HG03432 (cell line): Measurements from ENCODE around the gene BTNL8.

ENCODE experiments used
- ATAC-seq: cut with Tn5 transposase; IDR thresholded peaks from one replicate; pipeline ENCODE4 v1.9.1; 2021; ENCODE audit warnings: mild to moderate bottlenecking, moderate library complexity; ENCODE audit not compliant: unreplicated experiment

The BTNL8 gene

DNA sequence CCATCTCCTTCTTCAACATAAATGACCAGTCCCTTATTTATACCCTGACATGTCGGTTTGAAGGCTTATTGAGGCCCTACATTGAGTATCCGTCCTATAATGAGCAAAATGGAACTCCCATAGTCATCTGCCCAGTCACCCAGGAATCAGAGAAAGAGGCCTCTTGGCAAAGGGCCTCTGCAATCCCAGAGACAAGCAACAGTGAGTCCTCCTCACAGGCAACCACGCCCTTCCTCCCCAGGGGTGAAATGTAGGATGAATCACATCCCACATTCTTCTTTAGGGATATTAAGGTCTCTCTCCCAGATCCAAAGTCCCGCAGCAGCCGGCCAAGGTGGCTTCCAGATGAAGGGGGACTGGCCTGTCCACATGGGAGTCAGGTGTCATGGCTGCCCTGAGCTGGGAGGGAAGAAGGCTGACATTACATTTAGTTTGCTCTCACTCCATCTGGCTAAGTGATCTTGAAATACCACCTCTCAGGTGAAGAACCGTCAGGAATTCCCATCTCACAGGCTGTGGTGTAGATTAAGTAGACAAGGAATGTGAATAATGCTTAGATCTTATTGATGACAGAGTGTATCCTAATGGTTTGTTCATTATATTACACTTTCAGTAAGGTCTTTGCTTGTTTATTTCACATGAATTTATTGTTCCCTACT, 51.5 kb downstream of the BTNL8 start:
- ATAC-seq = no peak

DNA sequence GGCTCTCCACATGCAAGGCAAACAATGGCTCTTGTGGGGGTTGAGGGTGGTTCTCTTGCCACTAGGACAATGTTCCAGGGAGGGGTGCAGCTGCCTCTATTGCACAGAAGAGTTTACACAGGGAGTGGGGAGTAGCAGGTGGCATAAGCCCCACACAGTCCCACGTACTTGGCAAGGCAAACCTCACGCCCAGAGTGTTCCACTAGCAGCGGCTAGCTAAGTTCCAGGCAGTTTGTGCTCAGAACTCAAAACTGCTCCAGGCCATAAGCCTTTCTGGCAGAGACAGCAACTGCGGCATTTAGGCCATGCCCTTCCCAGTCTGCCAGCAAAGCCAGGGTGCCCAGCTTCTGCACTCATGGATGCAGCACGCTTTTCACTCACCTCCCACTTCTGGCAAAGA, 60.7 kb downstream of the BTNL8 start:
- no peak for ATAC-seq

DNA sequence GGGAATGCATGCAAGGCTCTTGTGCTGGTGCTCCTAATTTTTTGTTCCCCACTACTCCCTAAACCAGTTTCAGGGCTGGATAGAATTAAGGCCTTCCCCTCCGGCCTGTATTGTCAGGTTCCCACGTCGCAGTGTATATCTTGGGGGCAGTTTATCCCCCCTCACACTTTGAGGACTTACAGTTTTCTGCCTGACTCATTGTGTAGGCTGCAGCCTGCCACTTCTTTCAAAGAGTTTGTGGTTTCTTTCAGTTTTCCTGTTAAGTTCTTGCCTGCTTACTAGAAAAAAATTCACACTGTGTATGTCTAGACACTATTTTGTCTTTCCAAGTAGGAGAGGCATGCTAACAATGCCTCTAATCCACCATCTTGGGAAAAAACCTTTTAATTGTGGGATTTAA, 61.2 kb downstream of the BTNL8 start:
- no peak for ATAC-seq

DNA sequence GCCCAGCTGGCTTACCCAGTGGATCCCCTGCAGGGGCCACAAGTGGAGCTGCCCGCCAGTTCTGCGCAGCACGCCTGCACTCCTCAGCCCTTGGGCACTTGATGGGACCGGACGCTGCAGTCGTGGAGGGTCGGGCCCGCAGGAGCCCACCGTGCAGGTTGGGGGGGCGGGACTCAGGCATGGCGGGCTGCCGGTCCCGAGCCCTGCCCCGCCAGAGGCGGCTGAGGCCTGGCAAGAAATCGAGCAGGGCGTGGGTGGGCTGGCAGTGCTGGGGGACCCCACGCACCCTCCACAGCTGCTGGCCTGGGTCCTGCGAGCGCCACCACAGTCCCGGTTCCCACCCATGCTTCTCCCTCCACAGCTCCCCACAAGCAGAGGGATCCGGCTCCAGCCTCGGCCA, 70.4 kb downstream of the BTNL8 start:
- ATAC-seq = no peak

DNA sequence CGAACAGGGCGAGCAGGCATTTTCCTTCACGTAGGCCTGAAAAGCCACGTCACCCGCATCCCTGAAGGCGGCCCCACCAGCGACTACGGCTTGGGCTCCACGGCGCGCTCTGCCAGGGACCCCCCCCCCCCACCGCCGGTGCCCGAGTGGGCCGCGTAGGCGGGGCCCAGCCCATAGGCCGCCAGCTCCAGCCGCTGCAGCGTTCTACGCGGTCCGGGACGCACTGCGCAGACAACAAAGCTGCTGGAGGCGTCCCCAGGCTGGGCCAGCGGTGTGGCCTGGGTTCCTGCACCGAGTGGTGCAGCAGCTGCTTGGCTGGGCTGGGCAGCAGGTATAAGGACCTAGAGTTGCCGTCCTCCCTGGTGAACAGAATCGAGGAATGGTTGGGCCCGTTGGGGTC, 71.4 kb downstream of the BTNL8 start:
- no peak for ATAC-seq

DNA sequence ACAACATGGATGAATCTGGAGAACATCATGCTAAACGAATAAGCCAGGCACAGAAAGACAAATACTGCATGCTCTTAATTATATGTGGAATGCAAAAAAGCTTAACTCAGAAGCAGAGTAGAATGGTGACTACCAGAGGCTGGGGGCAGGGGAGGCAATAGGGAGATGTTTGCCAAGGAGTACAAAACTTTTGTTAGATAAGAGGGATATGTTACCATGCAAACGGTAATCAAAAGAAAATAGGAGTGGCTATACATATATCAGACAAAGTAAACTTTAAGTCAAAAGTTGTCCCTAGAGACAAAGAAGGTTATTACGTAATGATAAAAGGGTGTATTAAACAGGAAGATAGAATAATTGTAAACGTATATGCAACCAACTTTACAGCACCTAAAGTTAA, 71.9 kb downstream of the BTNL8 start:
- ATAC-seq = no peak

DNA sequence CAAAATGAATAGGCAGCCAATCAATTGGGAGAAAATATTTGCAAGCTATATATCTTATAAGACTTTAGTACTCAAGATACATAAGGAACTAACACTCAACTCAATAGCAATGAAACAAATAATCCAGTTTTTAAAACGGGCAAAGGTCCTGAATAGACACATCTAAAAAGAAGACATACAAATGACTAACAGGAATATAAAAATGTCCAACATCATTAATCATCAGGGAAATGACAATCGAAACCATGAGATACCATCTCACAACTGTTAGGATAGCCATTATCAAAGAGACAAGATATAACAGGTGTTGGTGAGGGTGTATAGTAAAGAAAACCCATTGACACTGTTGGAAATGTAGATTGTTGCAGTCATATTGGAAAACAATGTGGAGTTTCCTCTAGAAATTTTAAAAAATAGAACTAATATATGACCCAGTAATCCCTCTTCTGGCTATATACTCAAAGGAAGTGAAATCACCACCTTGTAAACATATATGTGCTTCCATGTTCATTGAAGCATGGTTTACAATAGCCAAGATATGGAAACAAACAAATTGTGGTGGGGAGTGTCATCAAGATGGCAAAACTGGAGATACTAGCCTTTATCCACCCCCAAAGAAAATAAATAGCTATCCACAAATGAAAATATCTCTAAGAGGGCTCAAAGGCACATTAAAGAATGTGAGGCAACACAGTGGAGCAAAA, 75.8 kb downstream of the BTNL8 start:
- no peak for ATAC-seq

DNA sequence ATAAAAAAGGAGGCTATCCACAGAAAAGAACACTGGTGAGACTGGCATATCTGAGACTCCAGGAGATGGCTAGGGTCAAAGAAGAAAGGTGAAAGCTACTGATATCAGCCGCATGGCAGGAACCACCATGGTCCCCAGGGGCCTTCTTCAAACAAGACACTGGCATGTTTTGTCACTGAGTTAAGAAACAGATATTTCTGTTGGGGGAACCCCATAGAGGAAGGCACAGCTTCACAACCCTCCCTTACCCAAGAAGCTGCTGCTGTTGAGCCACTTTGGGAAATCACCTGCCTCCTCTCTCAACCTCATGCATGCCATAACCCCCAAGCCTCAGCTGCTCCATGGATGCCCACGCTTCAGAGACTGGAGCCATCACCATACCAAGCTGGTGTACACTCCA, 76.4 kb downstream of the BTNL8 start:
- ATAC-seq = peak; percentile 89

DNA sequence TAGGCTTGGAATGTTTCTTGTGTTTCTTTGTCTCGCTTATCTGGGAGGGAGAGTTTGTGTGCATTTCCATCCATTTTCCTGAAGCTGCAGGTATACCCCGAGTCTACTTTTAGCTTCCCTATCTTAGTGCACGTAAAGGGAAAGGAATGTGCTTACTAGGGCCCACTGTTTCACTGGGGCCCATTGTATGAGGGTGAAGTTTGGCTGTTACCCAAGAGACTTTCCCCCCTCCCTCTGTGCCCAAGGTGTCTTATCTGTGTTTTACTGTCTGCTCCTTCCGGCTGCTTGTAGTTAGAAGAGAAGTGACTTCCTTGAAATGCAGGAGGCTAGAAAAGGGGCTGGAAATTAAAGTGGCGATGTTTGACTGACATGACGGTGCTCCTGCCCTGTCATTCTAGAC, 77.6 kb downstream of the BTNL8 start:
- no peak for ATAC-seq

DNA sequence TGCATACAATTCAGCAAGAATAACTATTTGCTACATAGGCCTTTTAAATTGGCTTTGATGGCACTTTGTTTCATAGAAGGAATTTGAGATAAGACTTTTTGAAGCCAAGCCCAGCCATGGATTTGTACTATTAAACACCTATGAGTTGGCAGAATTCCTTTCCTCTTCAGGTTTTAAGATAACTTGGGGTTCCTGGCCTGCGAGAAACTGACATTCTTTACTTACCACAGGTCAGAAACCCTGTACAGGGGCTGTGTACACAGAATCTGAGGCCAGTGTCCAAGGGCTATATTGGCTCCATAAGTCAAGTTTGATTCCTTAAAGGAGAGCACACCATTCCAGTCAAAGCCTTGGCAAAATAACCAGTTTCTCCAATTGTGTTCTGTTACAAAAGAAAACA, 78.9 kb downstream of the BTNL8 start:
- ATAC-seq = no peak

DNA sequence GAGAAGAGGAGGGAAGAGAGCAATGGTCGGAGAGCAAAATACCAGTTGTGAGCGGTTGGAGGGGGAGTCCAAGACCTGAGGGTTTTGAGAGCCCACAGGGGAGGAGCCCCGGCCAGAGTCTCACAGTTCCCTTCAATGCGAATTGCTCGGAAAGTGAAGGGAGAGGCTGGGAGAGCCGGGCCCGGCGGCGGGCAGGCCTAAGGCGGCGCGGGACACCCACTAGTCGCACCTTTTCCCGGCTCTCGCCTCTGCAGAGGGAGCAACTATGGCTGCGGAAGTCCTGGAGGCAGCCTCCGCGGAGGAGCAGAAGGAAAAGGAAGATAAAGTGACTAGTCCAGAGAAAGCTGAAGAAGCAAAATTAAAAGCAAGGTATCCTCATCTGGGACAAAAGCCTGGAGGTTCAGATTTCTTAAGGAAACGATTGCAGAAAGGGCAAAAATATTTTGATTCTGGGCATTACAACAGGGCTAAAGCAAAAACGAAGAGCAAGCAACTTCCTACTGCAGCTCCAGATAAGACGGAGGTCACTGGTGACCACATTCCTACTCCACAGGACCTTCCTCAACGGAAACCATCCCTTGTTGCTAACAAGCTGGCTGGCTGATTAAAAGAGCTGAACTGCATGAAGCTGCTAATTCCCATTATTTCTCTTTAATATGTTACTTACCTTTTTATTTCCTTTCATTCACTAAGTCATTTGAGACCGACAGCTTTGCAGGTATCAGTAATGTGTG, 83.2 kb downstream of the BTNL8 start:
- ATAC-seq = no peak

DNA sequence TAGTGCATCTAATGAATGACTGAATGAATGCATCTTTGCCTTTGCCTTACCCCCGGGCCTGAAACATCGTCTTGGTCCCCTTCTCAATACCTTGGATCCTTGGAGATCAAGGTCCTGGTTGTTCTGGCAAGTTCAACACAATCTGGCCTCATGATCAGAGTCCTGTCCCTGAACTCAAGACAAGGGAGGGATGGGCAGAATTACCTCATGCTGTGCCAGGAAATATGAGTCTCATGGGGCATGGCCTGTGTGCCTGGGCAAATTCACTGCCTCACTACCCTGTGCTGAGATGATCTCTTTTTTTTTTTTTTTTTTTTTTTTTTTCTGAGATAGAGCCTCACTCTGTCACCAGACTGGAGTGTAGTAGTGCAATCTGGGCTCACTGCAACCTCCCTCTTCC, 89.1 kb downstream of the BTNL8 start:
- ATAC-seq = no peak

DNA sequence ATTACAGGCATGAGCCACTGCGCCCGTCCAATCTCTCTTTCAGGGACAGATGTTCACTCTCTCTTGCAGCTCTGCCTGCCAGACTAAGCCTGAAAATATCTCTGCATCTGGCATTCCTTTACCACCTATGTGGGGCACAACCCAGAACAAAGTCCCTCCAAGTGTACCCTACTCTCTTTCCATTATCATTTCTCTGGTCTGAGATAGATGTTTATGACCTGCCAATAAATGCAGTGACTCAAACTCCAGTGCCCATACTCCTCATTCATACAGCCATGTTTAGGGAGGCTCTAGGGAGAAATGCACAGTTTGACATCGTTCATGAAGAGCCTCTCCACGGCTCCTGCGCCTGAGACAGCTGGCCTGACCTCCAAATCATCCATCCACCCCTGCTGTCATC, 89.6 kb downstream of the BTNL8 start, which contains the start of gene BTNL3:
Gene BTNL3, plus strand, starts transcription at position 255 of the 400 bp plus-strand sequence. CDS start 183 bp downstream, outside the sequence.
- ATAC-seq = no peak

DNA sequence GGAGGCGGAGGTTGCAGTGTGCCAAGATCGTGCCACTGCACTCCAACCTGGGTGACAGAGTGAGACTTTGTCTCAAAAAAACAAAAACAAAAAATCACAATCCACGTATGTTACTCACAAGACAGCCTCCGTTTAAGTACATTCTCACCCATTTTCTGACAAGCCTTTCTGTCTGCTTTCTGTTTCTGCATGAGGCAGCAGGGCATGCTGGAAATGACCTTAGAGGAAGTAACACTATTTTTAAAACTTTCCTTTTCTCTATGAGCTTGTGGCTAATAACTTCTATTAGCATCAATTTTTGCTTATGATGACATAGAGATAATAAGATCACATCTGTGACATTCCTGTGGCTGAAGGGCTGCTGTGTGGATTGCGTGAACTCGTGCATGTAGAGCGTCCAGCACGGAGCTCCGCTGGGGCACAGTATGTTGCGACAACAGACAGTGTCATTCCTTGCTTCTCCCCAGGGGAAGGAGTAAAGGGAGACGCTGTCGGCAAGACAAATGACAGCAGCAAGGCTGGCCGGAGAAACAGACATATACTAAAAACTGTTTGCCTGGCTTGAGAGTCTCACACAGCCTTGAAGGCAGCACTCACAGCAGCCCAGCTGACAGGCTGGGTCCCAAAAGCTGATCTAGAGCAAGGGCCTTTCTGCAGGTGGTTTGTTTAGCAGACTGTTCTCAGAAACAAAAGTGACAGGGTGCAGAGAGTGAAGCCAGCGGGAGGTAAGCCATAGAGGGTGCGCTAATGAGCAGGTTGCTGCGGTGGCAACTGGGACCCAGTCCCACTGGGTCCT, 91.3 kb downstream of the BTNL8 start:
- no peak for ATAC-seq

DNA sequence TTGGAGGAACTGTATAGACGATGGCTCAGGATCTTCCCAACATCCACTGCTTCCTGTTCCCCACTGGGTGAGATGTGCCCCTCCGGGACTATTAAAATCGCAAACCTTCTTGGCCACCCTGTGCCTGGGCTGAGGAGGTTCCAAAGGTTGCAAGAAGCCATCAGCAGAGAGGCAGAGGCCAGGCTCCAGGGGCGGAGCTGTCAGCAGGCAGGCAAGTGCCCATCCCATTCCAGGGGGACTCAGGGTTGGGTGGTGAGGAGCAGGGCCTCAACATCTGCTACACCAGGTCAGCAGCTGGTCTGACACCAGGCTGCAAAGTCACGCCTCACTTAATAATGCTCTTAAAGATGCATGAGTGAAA, 91.9 kb downstream of the BTNL8 start:
- no peak for ATAC-seq
